ENCODE results near the gene ITGAL.
"Not testable (repeated sequence)": the region's sequence is repeated elsewhere in the genome, so short reads cannot be mapped to it uniquely, and the experiment has no call there.

DNA sequence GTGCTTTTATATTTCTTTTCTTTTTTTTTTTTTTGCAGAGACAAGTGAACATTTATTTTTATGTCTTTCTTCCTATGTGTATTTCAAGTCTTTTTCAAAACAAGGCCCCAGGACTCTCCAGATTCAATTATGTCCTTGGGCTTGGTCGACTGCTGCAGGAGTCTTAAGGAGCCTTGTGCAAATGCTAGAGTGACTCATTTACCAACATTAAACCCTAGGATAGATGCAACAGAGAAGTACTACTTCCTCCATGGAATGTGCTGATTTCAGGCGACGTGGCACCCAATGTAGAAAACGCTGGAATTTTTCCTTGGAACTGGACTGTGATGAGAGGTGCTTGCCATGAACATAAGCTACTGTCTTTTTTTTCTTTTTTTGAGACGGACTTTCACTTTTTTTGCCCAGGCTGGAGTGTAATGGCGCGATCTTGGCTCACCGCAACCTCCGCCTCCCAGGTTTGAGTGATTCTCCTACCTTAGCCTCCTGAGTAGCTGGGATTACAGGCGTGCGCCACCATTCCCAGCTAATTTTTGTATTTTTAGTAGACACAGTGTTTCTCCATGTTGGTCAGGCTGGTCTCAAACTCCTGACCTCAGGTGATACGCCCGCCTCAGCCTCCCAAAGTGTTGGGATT, 64.0 kb downstream of the ITGAL start:
- TF ChIP-seq ARID2 (CRISPR knock-in tag; IDR thresholded peaks at IDR 0.05; ENCODE audit: borderline replicate concordance); RFX5 (IDR thresholded peaks at IDR 0.05; ENCODE audit: low read depth, low read length); SIN3A (IDR thresholded peaks at IDR 0.05; ENCODE audit: borderline replicate concordance, low read depth, low read length); ZZZ3 (CRISPR knock-in tag; IDR thresholded peaks at IDR 0.05; ENCODE audit: borderline replicate concordance); TP53 (CRISPR knock-in tag; conservative IDR thresholded peaks at IDR 0.05): not testable (repeated sequence)
